ENCODE results near the gene LDLRAP1.

Gene LDLRAP1

DNA sequence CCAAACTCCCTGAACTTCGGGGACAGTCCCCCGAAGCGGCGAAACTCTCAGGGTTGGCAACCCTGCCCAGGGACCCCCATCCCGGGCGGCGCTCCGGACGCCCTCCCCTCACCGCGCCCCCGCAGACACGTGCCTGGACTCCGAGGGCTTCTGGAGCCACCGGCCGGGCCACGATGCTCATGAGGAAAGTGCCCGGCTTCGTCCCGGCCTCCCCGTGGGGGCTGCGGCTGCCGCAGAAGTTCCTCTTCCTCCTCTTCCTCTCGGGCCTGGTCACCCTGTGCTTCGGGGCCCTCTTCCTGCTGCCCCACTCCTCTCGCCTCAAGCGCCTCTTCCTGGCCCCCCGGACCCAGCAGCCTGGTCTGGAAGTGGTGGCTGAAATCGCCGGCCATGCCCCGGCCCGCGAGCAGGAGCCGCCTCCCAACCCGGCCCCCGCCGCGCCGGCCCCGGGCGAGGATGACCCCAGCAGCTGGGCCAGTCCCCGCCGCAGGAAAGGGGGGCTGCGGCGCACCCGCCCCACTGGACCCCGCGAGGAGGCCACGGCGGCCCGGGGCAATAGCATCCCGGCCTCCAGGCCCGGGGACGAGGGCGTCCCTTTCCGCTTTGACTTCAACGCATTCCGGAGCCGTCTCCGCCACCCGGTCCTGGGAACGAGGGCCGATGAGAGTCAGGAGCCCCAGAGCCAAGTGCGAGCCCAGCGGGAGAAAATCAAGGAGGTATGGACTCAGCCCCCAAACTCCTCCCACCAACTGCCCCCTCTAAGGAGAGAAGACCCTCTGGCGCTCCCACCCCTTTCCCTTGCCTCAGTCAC is 74.4 kb downstream of the LDLRAP1 start:
- H3K9me3 ChIP-seq (ENCODE audit: insufficient read depth, low read length) = no peaks in the 10 kb centered on the region
- H3K27me3 ChIP-seq (ENCODE audit: low read length) = no peaks in the 10 kb centered on the region
- peaks cover 4% of the 10 kb centered on the region; the same call in 1 of the 2 replicates for H3F3A ChIP-seq (ENCODE audit: insufficient read depth)
- H3K9ac ChIP-seq (ENCODE audit: low read length) = no peak overlapping the region
- no peaks in the 10 kb centered on the region for H3K79me2 ChIP-seq (ENCODE audit: insufficient read depth, low read length)
- H3K4me3 ChIP-seq (ENCODE audit: insufficient read depth, low read length, poor library complexity, severe bottlenecking) = no peak overlapping the region
- H2AFZ ChIP-seq (ENCODE audit: low read depth, low read length, severe bottlenecking) = no peak overlapping the region
- no peak overlapping the region for H3K27ac ChIP-seq (ENCODE audit: low read depth, low read length)
- H3K4me2 ChIP-seq (ENCODE audit: low read depth, low read length, poor library complexity, severe bottlenecking) = no peak overlapping the region
- no peaks in the 10 kb centered on the region for H3K9me2 ChIP-seq (replicated peaks; ENCODE audit: insufficient read depth, low read length)
- no peaks in the 10 kb centered on the region for H4K20me1 ChIP-seq (ENCODE audit: low read depth, low read length)
- TF ChIP-seq, protein P1, sequence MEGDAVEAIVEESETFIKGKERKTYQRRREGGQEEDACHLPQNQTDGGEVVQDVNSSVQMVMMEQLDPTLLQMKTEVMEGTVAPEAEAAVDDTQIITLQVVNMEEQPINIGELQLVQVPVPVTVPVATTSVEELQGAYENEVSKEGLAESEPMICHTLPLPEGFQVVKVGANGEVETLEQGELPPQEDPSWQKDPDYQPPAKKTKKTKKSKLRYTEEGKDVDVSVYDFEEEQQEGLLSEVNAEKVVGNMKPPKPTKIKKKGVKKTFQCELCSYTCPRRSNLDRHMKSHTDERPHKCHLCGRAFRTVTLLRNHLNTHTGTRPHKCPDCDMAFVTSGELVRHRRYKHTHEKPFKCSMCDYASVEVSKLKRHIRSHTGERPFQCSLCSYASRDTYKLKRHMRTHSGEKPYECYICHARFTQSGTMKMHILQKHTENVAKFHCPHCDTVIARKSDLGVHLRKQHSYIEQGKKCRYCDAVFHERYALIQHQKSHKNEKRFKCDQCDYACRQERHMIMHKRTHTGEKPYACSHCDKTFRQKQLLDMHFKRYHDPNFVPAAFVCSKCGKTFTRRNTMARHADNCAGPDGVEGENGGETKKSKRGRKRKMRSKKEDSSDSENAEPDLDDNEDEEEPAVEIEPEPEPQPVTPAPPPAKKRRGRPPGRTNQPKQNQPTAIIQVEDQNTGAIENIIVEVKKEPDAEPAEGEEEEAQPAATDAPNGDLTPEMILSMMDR (IDR thresholded peaks at IDR 0.05; ENCODE audit: insufficient read depth, low read length, poor library complexity, severe bottlenecking) = no peak
- no peak for TF ChIP-seq EZH2phosphoT487 (conservative IDR thresholded peaks at IDR 0.05; ENCODE audit: low read length)
- H3K36me3 ChIP-seq (ENCODE audit: low read length) = no peaks in the 10 kb centered on the region

DNA sequence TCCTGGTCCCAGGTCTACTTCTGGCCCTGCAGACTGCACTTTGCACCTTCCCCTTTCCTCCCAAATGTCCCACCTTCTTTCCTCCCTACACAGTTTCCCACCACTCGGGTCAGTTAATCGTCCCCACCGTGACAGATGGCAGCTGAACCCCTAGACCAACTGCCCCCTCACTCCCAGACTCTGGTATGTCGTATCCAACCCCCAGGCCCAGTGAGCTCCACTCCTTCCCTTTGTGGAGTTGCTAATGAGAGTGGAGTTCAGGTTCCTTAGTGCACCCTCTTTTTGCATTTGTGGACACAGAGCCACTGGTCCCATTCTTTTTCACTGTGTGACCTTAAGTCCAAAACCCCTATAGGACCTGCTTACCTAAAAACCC is 75.0 kb downstream of the LDLRAP1 start:
- no peaks in the 10 kb centered on the region for H3K36me3 ChIP-seq (ENCODE audit: low read length)
- no peaks in the 10 kb centered on the region for H3K9me3 ChIP-seq (ENCODE audit: insufficient read depth, low read length)
- no peaks in the 10 kb centered on the region for H3K79me2 ChIP-seq (ENCODE audit: insufficient read depth, low read length)
- H3K4me3 ChIP-seq (ENCODE audit: insufficient read depth, low read length, poor library complexity, severe bottlenecking) = no peak overlapping the region
- TF ChIP-seq EZH2phosphoT487 (conservative IDR thresholded peaks at IDR 0.05; ENCODE audit: low read length) = no peak
- TF ChIP-seq, protein P1 (IDR thresholded peaks at IDR 0.05; ENCODE audit: insufficient read depth, low read length, poor library complexity, severe bottlenecking) = no peak
- H3K27ac ChIP-seq (ENCODE audit: low read depth, low read length) = no peak overlapping the region
- H3K9me2 ChIP-seq (replicated peaks; ENCODE audit: insufficient read depth, low read length) = no peaks in the 10 kb centered on the region
- H3K27me3 ChIP-seq (ENCODE audit: low read length) = no peaks in the 10 kb centered on the region
- H3K9ac ChIP-seq (ENCODE audit: low read length) = no peak overlapping the region
- no peak overlapping the region for H2AFZ ChIP-seq (ENCODE audit: low read depth, low read length, severe bottlenecking)
- no peaks in the 10 kb centered on the region for H4K20me1 ChIP-seq (ENCODE audit: low read depth, low read length)
- no peak overlapping the region for H3K4me2 ChIP-seq (ENCODE audit: low read depth, low read length, poor library complexity, severe bottlenecking)
- H3F3A ChIP-seq (ENCODE audit: insufficient read depth) = peaks cover 4% of the 10 kb centered on the region; the same call in 1 of the 2 replicates
